Breast epithelium (tissue), 4 donors: ENCODE measurements around the gene RBMY1B. TPM values are rescaled to one million over a fixed set of nuclear protein-coding genes. Genes with fewer than 3 reads are reported as not detected.
"Not testable (repeated sequence)": the region's sequence is repeated elsewhere in the genome, so short reads cannot be mapped to it uniquely, and the experiment has no call there.

Experiments used
- DNase-seq, 2 donors: peaks; one replicate each; pipeline ENCODE4 v3.0.0-alpha.2; 2019; ENCODE audit warnings: low spot score in 2 of 2
- H3K27ac ChIP-seq, 2 donors: fragments of 200-600 bp; sonication (generic) in 1 of 2; one replicate each; pipeline ENCODE4 v1.5.1; 2016 to 2019; ENCODE audit warnings: mild to moderate bottlenecking in 1 of 2
- H3K27me3 ChIP-seq, 2 donors: fragments of 200-600 bp; sonication (generic) in 1 of 2; one replicate each; pipeline versions ENCODE4 v1.5.1 to v1.6.0; 2017 to 2019; ENCODE audit warnings: control low read depth in 1 of 2, mild to moderate bottlenecking in 1 of 2
- H3K36me3 ChIP-seq: fragments of 200-600 bp; one replicate; pipeline ENCODE4 v1.5.1; 2019
- H3K4me1 ChIP-seq, 2 donors: fragments of 200-600 bp; sonication (generic); one replicate each; pipeline ENCODE4 v1.5.1; 2016 to 2019; ENCODE audit warnings: control low read depth in 1 of 2
- H3K4me3 ChIP-seq, 3 donors: fragments of 200-600 bp; sonication (generic); 1 replicate in 2 of 3; 2 replicates in 1 of 3; pipeline ENCODE4 v1.5.1; 2016 to 2019; ENCODE audit warnings: mild to moderate bottlenecking in 3 of 3, moderate library complexity in 2 of 3
- H3K9me3 ChIP-seq, 2 donors: fragments of 200-600 bp; sonication (generic) in 1 of 2; one replicate each; pipeline ENCODE4 v1.5.1; 2016 to 2019; ENCODE audit warnings: control low read depth in 1 of 2
- POLR2A ChIP-seq: fragments of 450-650 bp; IDR thresholded peaks from one replicate; pipeline ENCODE4 v1.6.1; 2016; ENCODE audit warnings: antibody characterized with exemption, mild to moderate bottlenecking, moderate library complexity
- POLR2AphosphoS5 ChIP-seq, 3 donors: sonication (generic); formaldehyde crosslinking; IDR thresholded peaks; one replicate each; pipeline ENCODE4 v1.6.1; 2017; ENCODE audit warnings: antibody characterized with exemption in 3 of 3
- intact Hi-C: fragments of 100-400 bp; cut with DNase I; formaldehyde crosslinking; loops from one replicate; pipeline ENCODE4 v1.15.1; 2023; ENCODE audit warnings: low total_unique reads
- total RNA-seq, 3 donors: library from RNA; depleted of rRNA; stranded (reverse); fragments of >200 nt; gene quantifications; one replicate each; pipeline ENCODE4 v1.1.0, GENCODE V29; 2016
- TF ChIP-seq, protein P1 (sequence below), 3 donors: fragments of 450-650 bp; IDR thresholded peaks; one replicate each; pipeline ENCODE4 v1.5.1; 2016 to 2017; ENCODE audit warnings: antibody characterized with exemption in 3 of 3, mild to moderate bottlenecking in 3 of 3, moderate library complexity in 3 of 3

The RBMY1B gene
- not detected for total RNA-seq

DNA sequence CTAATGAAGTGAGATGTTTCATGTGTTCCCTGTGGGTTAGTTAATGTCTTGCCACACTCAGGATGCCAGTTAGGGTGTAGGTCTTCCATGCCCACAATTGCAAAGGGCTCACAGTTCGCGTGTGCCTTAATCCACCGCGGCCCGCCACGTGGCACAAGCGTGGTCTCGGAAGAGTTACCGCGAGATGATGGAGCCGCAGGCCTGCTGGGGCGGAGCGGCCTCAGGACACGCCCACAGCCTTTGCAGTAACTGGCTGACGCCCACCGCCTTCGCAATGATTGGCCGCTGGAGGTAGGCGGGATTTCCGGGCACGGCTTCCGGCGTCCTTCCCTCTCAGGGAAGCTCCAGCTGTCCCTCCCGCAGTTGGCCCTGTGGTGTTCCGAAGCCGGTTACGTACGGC lies at the start of gene RBMY1B:
TSS of gene RBMY1B (plus strand) at position 301 of the 400 bp plus-strand sequence. CDS start 2,013 bp downstream, outside the sequence.
- H3K36me3 ChIP-seq, H3K27me3 ChIP-seq, H3K27ac ChIP-seq, intact Hi-C loops, H3K4me1 ChIP-seq, H3K4me3 ChIP-seq, DNase-seq, H3K9me3 ChIP-seq: not testable (repeated sequence)

DNA sequence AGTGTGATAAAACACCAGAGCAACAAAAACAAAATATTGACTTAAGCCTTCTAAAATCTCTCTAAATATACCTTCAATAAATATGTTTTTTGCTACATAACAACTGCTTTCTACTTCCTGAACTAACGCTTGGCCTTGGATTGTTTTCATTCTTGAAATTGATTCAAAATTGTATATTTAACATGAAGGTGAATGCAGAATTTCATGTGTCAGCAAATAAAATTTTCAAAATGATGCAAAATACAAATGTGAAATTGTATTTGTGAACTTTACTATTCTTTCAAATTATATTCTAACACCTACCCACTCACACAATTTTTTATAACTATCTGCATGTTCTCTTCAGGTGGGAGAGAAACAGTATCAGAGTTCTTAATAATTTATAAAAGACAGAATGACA lies 48.2 kb upstream of the RBMY1B start:
- H3K4me1 ChIP-seq, H3K36me3 ChIP-seq, H3K27ac ChIP-seq, DNase-seq, H3K27me3 ChIP-seq, H3K4me3 ChIP-seq, H3K9me3 ChIP-seq, intact Hi-C loops: not testable (repeated sequence)

DNA sequence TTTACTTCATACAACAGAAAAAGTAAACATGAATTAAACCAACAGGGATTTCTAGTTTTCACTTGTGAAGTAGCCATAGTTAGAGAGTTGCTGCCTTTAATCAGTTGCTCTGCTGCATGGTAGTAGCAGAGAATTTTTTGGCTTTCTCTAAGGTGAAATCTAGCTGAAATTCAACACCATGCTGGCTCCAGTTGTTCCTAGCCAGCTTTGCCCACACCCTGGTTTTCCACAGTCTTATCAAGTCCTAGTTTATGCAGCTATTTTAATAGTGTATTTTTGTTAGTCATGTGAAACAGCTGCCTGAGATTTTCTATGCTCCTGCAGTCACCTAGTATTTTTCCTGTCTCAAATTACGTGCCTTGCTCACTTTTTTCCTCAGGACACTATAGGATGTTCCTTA lies 28.2 kb upstream of the RBMY1B start:
- Histone ChIP-seq H3K9me3 (no peaks in the 10 kb centered on the region), H3K36me3 (no peaks in the 10 kb centered on the region), H3K4me1 (no peaks in the 10 kb centered on the region), H3K27me3 (no peaks in the 10 kb centered on the region), H3K4me3 (no peak overlapping the region), H3K27ac (no peak overlapping the region)
- TF ChIP-seq POLR2AphosphoS5 (IDR thresholded peaks at IDR 0.05) (no peak), POLR2A (no peak)
- TF ChIP-seq, protein P1, sequence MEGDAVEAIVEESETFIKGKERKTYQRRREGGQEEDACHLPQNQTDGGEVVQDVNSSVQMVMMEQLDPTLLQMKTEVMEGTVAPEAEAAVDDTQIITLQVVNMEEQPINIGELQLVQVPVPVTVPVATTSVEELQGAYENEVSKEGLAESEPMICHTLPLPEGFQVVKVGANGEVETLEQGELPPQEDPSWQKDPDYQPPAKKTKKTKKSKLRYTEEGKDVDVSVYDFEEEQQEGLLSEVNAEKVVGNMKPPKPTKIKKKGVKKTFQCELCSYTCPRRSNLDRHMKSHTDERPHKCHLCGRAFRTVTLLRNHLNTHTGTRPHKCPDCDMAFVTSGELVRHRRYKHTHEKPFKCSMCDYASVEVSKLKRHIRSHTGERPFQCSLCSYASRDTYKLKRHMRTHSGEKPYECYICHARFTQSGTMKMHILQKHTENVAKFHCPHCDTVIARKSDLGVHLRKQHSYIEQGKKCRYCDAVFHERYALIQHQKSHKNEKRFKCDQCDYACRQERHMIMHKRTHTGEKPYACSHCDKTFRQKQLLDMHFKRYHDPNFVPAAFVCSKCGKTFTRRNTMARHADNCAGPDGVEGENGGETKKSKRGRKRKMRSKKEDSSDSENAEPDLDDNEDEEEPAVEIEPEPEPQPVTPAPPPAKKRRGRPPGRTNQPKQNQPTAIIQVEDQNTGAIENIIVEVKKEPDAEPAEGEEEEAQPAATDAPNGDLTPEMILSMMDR (IDR thresholded peaks at IDR 0.05): no peak
- intact Hi-C loops: no loop called here
- DNase-seq: no peak

DNA sequence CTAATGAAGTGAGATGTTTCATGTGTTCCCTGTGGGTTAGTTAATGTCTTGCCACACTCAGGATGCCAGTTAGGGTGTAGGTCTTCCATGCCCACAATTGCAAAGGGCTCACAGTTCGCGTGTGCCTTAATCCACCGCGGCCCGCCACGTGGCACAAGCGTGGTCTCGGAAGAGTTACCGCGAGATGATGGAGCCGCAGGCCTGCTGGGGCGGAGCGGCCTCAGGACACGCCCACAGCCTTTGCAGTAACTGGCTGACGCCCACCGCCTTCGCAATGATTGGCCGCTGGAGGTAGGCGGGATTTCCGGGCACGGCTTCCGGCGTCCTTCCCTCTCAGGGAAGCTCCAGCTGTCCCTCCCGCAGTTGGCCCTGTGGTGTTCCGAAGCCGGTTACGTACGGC lies 23.4 kb downstream of the RBMY1B start, which contains the start of gene RBMY1A1:
TSS of gene RBMY1A1 (plus strand) at position 301 of the 400 bp plus-strand sequence. CDS start 2,013 bp downstream, outside the sequence.
- intact Hi-C loops, H3K4me1 ChIP-seq, H3K36me3 ChIP-seq, H3K27ac ChIP-seq, DNase-seq, H3K4me3 ChIP-seq, H3K9me3 ChIP-seq, H3K27me3 ChIP-seq: not testable (repeated sequence)

DNA sequence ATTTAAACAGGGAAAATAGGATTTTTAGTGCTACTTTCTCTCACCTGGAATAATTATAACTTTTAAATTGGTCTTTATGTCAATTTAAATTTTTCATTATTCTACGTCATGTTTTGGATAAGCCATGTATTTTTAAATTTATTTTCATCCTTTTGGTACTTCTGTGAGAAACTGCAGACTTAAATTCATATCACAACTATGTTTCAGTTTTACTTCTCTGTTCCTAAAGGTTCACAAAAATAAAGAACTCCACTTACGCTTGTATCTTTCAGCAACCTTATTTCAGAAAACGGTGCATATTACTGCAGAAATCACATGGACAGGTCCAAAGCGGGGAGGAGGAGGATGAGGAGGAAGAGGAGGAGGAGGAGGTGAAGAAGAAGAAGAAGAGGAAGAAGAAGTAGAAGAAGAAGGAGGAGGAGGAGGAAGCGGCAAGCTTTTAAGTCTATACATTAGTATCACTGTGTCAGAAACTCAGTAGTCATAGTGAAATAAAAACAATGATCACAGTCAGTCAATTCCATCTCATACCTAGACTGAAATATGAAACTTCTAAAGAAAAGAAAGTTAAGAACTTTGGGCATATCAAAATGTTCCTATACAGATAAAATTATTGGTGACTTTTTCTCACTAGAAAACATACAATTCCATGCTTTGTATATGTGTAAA lies 48.3 kb downstream of the RBMY1B start:
- H3K4me1 ChIP-seq, H3K27me3 ChIP-seq, DNase-seq, H3K9me3 ChIP-seq, intact Hi-C loops, H3K36me3 ChIP-seq, H3K4me3 ChIP-seq, H3K27ac ChIP-seq: not testable (repeated sequence)

Other genes starting within 250 kb of the RBMY1B start
- not detected for gene RBMY1A1, start 23.5 kb downstream of the RBMY1B start, total RNA-seq